GM21423 (cell line): ENCODE results near the gene RAD18.

ENCODE experiments used
- ATAC-seq: cut with Tn5 transposase; IDR thresholded peaks from one replicate; pipeline ENCODE4 v1.9.1; 2021; ENCODE audit warnings: mild to moderate bottlenecking, moderate library complexity; ENCODE audit not compliant: unreplicated experiment

The RAD18 gene

DNA sequence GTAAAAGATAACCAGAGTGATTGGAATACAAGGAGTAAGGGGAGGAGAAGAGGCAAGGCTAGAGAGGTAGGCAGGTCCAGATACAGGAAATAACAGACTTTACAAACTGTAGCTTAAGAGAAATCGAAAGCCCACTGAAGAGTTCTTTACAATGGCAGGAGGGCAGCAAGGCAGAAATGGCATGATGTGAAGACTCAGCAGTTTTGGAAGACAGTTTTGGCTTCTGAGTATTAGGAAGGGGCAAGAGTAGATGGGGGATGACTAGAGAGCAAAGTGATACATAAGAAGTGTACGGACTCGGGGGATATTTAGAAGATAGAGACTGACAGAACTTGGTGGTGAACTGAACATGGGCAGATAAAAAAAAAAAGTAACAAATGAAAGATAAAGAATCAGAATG, 54.1 kb downstream of the RAD18 start:
- no peak for ATAC-seq

DNA sequence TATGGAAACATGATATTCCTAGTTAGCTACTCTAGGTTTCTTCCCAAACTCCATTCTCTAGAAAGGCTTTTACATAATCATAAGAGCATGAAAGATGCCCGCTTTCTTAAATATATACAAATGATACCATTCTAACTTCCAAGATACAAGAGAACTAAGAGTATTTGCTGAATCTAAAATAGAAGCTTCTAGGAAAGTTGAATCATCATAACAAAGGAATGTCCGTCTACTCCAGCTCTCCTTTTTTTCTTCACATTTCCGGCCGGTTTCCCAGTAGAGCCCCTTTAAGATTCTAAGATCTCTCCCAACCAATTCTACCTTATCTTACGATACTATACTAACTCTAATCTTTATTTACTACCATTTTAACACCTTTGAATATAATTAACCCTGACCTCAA, 60.1 kb downstream of the RAD18 start:
- no peak for ATAC-seq

DNA sequence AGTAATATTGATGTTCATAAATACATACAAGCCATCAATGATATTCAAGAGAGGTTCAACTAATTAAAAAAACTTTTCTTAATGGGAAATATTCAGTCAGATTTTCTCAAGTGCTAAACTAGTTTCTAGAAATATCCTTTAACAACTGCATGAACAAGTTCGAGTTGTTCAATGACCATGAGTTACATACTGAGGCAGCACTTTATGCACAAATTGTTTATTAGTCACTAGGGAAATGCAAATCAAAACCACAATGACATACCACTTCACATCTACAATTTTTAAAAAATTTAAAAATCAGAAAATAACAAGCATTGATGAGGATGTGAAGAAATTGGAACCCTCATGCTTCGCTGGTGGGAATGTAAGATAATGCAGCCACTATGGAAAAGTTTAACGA, 62.4 kb downstream of the RAD18 start:
- ATAC-seq = no peak

DNA sequence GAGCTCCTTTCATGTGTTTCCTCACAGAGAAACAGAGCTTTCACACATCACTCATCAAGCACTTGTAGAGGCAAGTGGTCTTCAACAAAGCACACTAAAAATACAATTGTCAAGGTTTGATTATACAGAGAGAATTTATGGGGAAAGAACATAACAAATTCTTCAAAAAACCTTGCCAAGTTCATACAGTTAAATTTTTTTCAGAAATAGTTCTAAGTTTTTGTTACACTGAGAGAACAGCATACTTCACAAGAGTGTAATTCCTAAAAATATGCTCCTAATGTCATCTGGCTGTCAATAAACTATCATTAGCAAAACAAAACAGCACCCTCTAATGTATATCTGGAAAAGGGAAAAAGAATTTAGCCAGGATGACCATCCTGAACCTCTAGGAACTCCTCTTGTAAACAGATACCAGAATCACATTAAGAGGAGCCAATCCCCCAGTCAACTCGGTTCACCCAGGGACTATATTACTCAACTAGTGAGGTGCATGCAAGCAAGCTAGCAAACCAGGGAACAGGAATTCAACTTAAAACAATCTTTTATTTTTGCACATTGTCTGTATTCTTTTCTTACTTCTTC, 63.3 kb downstream of the RAD18 start:
- ATAC-seq = no peak

DNA sequence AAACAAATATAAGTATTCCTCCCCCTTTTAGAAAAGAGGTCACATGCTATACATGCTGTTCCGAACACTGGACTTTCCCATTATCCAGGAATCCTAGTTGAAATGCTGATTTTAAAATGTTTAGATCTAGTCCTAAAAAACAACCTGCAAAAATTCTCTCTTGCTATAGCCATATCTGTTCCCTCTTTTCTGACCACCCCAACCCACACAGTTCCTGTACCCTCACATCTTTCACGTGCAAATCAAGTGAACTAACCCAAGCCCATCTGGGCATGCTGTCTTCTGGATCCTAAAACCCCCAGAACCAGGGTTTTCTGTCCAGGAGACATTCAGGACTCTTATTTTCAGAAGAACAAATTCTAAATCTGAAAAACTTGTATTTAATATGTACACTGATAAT, 67.4 kb downstream of the RAD18 start:
- no peak for ATAC-seq

DNA sequence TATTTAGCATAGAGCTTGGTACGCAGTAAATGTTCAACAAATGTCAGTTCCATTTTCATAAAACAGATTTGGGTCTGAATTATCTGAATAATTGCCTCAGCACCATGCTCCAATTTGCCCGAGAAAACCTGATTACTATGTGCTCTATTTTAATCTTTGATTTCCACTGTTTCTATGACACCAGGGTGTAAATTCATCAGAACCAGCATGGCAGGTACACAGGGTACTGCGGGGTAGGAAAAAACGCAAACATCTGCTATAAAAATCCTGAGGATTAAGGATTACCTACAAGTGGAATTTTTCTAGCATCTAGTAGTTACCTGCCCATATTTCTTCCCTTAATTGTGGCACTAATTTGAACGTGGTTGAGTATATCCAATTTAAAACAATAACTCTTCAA, 70.3 kb downstream of the RAD18 start:
- ATAC-seq = no peak

DNA sequence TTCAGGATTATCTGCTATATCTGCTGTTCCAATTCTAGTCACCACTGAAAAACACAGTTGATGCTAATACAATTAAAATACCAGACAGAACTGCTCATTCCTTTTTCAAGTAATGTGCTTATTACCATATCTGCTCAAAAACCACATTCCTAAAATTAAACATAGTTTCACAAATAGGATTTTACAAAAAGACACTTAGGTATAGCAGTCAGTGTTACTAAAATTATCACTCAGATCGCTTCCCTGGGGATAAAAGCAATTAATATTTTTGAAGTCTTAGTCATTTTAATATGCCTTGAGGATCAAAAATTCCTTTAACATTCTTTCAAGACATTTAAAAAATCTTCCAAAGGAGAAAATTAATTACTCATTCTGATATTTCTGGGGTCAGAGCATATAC, 71.5 kb downstream of the RAD18 start:
- ATAC-seq = no peak

DNA sequence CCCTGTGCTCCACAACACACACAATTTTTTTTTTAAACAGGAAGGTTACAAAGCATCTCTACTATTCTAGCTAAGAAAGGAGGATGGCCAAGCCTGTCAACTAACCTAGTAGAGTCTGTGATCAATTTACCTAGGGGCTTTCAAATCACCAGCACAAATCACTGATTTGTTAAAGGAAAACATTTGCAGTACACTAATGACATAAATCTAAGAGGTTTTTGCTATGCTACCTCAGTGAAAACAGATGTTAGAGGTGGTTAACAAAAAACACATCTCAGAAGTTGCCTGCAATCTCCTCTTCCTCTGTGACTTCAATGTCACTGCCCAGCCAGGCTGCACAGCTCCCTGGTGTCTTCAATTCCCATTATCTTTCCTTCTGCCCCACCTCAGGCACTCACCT, 72.0 kb downstream of the RAD18 start:
- no peak for ATAC-seq

DNA sequence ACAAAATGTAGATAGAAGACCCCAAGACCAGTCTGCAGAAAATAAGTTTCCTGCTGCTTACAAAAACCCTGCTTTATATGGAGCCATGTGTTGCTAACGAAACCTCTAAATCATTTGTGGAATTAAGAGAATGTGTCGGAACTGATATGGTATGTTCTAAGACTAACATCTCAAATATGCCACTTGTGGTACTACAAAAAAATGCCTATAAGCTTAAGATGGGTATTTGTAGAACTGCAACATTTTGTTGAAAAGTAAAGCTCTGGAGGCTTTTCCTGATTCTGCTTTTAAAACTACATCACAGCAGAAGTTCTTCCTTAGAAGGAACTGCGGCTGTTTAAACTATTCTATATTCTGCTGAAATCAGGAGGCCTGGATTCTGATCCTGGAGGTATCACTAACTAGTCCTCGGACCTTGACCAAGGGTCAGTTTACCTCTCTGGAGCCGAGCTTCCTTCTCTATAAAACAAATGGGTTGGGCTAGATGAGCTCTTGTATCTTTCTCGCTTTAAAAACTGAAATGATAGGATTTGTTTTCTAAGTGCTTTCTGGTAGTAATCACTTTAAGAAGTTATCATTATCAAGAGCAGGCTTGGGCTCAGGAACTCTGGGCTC, 74.9 kb downstream of the RAD18 start:
- no peak for ATAC-seq

DNA sequence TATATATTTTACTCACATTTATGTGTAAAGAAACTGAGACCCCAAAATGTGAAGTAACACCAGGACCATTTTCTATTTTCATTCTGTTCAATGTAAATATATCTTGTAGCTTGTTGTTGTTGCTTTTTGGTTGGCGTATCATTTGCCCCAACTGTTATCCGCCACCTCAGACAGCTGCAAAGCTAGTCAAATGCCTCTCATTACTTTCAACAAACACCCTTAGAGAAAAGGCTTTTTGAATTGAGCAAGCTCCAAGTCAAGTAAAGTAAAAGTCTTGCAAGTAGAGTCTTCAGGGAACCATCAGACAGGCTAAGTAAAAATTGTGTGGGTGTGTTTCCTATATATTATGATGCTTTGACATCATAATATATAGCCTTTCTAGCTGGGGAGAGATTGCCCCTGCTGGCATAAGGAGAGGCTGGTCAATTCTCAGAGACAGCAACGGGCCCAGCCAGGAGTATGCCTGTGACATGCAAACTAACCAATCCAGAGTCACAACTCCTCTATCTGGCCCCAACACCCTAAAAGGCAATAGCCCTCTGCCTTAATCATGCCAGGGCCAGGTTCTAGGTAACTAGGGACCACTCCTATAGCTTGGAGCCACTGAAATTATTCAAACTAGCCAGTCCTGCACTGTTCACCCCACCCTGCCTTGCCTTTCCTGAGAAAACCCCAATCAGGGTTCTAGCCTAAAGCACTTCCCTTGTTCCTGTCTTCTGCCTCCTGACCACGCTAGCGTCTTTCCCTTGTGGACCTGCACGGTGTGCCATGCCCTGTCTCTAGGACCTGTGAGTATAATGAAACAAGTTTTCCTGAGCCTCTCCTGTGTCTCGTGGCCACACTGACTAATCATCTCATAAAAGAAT, 75.6 kb downstream of the RAD18 start:
- no peak for ATAC-seq

DNA sequence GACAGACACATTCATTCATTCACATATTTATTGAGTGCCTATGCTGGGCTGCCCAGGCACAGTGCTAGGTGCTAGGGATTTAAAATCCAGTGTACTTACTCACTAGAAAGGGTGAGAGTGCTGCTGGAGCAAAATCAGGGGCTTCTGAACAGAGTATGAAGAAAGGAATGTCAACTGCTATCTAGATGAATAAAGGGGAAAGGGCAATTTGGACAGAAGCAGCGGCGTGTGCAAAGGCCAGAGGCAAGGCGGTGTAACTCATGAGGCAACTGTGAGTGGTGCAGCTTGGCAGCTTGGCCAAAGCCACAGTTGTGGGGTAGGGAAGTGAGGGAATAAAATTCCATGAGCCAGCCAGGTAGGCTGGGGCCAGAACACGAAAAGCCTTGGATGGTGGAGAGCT, 76.7 kb downstream of the RAD18 start:
- ATAC-seq = no peak

DNA sequence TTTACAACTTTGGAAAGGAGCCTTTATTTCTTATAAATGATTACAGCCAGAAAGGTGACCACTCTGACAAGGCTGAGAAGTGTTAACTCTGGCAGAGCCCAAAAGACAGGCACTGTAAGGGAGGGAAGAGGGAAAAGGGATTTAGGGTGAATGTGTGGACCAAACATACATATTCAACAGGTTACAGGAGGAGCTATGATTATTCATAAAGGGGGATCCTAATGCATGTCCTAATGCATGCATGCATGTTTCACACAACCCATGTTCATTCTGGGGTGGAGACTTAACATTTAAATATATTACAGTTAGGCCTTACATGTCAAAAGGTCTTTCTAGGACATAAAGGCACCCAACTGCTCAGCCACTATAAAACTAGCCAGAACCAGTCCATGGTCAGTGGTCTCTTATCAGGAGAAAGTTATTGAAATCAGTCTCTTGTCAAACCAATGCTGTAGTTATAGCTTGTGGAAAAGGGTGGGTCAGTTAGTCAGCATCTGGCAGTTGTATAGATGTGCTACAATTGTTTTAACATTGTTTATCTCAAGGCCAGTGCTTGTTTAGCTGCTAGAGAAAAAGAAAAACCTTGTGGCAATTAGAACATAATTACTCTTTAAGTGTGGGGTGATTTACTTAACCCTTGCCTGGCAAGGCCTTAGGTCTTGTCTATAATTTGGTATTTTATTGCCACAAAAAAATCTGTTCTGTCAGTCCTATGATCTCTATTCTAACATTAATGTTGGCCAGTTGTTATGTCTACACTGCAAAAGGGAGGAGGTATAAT, 77.5 kb downstream of the RAD18 start:
- ATAC-seq = no peak

DNA sequence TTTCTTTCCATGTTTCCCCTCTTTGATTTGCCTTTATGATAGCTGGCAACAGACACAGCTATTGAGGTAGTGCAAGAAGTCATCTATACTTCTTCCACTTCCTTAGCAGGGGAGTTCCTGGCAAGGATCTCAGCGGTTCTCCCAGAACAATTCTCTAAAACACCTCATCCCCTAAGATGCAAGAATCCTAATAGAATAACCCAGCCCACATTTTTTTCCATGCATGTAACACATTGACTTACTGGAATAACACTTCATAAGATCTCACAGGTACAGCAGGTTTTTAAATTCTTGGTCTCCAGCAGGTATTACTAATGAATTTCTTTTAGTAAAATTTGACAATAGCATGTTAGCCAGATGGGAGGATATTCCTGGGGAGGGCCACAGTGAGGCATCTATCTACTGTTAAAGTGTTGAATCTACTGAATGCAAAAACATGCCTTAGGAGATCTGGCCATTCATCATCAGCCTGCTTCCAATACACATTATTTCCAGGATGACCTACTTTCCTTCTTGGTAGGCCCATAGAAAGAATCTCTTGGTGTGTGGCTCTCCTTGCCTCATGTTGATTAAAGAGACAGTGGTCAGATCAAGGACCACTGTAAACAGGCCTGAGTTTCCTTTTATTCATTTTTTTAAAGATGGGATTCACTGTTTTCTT, 78.5 kb downstream of the RAD18 start:
- ATAC-seq = no peak

DNA sequence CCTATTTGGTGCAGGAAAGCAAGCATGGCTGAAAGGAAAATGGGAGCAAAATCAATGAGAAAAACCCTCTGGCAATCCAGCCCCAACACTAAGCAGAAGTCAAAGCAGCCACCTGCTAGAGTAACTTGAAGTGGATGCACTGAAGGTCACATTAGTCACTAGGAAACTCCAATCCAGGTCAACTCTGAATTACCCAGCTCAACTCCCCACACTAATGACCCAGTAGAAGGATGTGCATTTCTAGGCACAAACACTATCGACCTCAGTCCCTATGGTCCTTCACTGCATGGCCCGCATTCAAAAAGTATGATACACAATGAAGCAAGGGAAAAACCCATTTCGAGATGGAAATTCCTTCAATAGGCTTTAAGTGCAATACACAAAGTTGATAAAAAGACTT, 80.6 kb downstream of the RAD18 start:
- ATAC-seq = peak; percentile 20

DNA sequence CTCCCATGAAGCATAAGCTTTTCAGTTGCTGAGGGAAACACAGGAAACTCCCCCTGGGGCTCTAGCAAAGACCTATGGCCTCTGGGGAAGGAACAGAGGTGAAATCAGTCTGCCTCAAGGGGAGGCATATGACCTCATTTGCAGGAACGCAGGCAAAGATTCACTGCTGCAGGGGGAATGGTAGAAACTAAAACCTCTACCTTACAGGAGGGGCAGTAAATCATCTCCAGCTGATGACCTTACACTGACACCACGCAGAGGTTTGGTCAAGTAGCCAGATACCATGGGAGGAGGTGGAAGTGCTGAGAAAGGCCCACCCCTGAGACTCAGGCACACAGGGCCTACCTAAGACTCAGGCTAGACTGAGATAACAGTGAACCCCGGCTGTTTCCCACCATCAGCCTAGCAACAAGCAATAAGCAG, 81.1 kb downstream of the RAD18 start:
- peak; percentile 65 for ATAC-seq

DNA sequence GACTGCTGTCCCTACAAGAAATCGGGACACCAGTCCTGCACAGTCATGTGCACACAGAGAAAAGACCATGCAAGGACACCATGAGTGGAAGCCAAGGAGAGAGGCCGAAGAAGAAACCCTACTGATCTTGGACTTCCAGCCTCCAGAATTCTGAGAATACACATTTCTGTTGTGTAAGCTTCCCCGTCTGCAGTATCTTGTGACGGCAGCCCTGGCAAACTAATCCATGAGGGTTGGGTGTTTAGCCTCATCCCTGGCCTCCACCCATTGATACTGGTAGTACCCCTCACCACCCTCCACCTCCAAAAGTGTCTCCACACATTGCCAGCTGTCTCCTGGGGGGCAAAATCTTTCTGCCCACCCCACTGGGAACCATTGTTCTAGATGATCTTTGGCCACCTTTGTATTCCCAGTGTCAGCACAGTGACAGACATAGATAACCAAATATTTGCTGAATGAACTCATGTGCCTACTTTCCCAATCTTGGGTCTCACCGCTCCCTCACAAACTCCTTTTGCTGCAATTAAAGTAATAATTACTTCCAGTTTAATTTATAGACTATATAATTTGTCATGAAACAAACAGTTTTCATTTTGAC, 83.8 kb downstream of the RAD18 start:
- no peak for ATAC-seq

DNA sequence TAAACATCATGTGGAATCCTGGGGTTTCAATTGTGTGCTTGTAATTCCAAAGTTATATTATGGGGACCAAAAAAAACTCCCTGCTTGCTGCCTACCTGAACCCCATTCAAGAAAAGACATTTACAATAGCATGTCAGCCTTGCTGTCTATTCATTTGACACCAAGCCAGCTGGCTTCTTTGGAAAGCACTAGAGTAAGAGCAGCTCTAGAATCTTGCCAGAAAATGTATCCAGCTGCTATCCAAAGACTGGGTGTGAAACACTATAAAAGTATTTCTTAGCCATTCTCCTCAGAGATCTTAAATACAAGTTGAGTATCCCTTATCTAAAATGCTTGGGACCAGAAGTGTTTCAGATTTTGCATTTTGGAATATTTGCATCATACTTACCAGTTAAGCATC, 87.4 kb downstream of the RAD18 start:
- no peak for ATAC-seq

DNA sequence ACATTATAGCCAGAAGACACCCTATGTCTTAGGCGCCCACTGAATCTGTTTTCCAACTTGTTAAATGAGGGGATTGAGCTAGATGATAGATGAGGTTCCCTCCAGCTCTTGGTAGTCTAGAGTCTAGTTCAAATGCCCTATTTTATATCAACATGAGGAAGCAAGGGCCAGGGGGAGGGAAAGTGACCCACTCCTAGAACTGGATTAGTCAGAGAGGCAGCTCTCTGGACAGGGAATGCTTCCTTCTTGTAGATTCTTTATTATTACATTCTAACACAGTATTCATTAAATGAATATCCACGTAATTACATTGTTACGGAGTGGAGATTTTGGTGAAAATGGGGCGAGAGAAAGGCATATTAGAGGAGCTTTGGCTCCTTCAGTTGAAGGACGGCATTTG, 89.5 kb downstream of the RAD18 start:
- no peak for ATAC-seq

DNA sequence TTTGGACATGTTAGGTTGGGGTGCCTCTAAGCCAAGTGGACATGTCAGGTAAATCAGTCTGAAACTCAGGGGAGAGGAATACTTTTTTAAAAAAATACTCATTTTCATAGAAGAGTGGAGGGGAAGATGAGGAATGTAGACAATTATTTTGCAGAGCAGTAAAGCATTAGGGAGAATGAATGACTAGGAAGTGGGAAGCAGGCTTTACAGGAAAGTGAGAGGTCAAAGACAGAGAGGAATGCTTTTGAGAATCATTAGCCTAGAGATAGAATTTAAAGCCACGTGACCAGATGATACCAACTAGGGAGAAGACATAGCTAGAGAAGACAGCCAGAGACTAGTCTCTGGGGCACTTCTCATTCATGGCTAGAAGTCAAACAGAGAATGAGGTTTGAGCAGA, 91.0 kb downstream of the RAD18 start:
- ATAC-seq = no peak

DNA sequence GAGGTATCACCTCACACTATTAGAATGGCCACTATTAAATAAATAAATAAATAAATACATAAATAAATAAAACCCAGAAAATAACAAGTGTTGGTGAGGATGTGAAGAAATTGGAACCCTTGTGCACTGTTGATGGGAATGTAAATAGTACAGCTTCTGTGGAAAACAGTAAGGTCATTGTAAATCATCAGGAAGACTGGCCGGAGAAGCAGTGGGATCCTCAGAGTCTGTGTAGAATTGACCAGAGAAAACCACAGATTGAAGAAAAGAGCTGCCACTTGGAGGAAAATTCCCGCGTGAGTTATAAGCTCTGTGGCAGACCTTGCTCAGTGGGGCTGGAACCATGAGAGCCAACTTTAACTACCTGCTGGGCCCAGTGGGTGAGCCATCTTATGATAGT, 92.0 kb downstream of the RAD18 start:
- no peak for ATAC-seq

DNA sequence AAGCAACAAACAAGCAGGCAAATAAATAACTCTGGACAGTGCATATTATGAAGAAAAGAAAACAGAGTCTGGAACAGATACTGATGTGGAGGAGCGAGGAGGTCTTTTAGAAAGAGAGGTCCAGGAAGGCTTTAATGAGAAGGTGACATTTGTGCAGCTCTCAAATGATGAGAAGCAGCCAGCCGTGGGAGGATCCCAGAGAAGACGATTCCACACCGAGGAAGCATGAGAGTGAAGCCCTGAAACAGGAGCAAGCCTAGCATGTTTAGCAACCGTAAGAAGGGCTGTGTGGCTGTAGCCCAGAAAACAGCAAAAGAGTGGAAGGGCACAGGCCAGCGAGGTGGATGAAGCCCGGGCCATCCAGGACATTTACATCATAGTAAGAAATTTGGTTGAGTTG, 93.1 kb downstream of the RAD18 start:
- ATAC-seq = no peak
